ENCODE data around the gene WWOX.
"Not testable (repeated sequence)": the region's sequence is repeated elsewhere in the genome, so short reads cannot be mapped to it uniquely, and the experiment has no call there.

WWOX gene

DNA sequence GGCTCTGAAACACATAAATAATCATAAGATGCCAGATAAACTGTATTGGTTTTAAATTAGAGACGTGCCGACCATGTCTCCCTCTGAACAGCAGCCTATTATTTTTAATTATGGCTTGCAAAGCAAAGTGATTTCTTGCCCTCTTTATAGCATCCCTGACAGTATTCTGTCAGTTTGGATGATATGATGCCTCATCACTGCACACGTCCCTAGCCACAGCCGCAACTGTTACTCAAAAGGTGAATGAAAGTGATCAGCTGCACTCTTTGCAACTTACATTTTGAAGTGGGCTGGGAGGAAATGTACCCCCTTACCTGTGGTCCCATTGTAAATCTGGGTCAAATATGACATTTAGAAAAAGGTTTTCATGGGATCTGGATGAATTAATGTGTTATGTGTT, 1111.2 kb downstream of the WWOX start:
- DNase-seq, result no peak

DNA sequence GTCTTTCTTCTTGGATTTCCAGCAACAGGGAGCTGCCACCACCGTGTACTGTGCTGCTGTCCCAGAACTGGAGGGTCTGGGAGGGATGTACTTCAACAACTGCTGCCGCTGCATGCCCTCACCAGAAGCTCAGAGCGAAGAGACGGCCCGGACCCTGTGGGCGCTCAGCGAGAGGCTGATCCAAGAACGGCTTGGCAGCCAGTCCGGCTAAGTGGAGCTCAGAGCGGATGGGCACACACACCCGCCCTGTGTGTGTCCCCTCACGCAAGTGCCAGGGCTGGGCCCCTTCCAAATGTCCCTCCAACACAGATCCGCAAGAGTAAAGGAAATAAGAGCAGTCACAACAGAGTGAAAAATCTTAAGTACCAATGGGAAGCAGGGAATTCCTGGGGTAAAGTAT, 1112.1 kb downstream of the WWOX start:
- DNase-seq, result no peak

DNA sequence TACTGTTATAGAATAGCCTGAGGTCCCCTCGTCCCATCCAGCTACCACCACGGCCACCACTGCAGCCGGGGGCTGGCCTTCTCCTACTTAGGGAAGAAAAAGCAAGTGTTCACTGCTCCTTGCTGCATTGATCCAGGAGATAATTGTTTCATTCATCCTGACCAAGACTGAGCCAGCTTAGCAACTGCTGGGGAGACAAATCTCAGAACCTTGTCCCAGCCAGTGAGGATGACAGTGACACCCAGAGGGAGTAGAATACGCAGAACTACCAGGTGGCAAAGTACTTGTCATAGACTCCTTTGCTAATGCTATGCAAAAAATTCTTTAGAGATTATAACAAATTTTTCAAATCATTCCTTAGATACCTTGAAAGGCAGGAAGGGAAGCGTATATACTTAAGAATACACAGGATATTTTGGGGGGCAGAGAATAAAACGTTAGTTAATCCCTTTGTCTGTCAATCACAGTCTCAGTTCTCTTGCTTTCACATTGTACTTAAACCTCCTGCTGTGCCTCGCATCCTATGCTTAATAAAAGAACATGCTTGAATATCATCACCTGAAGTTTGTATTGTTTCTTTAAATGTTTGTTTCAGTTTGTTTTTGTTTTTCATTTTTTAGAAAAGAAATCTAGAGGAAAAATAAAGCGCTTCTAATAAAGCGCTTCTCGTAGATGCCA, 1112.8 kb downstream of the WWOX start:
- no peak for DNase-seq

DNA sequence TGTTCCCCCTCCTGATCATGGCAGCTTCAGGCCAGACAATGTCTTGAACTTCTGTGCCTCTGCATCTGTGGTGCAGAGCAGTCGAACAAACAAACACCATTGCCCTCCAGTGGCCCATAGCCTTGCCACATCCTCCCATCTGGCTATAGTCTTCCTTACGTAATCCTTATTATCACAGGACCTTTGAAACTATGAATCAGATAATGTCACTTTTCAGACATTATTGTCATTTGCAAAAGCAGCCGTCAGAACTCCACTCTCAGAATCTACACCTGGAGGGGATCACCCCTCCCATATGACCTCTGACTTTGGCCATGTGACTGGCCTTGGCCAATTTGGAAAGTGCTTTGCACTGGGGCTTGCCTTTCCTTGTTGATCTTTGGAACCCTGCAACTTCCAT, 1113.8 kb downstream of the WWOX start:
- DNase-seq, result no peak

DNA sequence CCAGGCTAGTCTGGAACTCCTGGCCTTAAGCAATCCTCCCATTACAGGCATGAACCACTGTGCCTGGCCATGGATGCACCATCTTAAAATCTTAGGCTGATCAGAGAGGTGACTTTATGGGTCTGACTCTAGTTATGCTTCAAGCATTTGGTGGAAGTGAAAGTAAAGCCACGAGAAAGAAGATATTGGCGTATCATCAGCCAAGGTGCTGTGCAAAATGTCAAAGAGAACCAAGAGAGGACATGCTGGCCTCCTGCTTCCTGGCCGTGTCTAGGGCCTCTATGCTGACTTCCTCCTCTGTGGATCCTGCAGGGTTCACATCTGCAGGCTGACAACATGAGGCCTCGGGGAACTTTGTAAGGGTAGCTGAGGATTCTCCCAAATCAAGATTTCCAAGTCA, 1115.8 kb downstream of the WWOX start:
- DNase-seq, result no peak

DNA sequence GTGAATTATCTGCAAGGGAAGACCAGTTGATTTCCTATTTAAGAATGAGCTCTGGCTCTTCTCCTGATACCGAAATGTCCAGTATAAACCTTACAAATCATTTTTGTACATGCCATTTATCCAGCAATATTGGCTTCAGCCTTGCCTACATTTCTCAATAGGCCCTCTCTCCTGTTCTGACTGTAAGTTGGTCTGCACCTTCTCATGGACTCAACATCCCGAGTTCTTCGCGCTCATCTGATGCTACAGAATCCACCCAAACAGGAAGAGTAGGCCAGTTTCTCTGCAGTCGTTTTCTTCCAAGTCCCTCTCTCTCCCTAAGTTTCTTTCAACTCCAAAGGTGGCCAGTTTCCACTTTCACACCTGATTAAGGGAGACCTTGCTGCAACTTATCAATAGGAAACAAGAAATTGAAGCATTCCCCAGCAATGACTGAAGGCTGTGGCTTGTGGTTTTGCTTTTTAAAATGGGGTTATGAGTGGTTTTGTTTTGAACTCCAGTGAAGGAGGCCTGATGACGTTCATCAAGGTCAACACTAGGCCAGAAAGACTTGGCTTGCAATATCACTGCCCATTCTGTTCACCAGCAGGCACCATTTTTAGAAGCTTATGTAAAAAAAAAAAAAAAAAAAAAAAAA, 1118.0 kb downstream of the WWOX start:
- DNase-seq, result no peak

DNA sequence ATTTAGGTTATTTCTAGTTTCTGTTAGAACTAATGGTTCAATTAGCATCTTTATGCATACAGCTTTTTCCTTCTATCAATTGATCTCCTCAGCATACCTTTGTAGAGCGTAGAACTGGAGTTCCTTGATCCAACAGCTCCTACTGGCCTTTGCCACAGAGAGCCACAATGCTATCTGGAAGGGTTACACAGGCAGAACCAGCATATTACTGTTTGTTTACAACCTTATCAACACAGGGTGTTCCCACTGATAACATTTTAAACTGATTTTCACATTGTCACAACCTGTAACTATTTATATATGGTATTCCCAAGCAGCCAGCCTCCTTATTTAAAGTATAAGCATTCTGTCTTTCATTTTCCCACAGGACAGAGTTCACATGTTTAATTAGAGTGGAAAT, 1118.9 kb downstream of the WWOX start:
- no peak for DNase-seq

DNA sequence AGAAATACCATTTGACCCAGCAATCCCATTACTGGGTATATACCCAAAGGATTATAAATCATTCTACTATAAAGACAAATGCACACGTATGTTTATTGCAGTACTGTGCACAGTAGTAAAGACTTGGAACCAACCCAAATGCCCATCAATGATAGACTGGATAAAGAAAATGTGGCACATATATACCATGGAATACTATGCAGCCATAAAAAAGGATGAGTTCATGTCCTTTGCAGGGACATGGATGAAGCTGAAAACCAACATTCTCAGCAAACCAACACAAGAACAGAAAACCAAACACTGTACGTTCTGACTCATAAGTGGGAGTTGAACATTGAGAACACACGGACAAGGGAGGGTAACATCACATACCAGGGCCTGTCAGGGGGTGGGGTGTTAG, 1126.5 kb downstream of the WWOX start:
- DNase-seq, result not testable (repeated sequence)

DNA sequence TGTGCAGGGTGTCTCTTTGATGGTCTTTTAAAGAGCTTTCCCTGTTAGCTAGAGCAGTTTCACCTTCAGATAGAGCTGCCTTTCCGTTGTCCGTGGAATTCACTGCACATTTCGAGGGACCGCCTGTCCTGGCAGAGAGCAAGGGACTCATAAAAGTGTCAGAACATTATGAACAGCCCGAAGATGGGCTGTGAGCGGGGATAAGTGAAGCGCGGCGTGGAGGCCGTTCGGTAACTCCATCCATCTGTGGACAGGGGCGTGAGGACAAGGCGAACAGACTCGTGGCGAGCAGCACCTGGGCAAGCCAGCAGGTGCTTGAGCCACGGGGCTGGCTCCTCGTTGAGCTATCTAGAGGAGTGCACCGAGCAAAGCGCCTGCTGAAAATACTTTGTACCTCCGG, 1129.9 kb downstream of the WWOX start:
- no peak for DNase-seq

DNA sequence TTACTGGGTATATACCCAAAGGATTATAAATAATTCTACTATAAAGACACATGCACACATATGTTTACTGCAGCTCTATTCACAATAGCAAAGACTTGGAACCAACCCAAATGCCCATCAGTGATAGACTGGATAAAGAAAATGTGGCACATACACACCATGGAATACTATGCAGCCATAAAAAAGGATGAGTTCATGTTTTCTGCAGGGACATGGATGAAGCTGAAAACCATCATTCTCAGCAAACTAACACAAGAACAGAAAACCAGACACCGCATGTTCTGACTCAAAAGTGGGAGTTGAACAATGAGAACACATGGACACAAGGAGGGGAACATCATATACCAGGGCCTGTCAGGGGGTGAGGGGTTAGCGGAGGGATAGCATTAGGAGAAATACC, 1146.2 kb downstream of the WWOX start:
- DNase-seq, result not testable (repeated sequence)

DNA sequence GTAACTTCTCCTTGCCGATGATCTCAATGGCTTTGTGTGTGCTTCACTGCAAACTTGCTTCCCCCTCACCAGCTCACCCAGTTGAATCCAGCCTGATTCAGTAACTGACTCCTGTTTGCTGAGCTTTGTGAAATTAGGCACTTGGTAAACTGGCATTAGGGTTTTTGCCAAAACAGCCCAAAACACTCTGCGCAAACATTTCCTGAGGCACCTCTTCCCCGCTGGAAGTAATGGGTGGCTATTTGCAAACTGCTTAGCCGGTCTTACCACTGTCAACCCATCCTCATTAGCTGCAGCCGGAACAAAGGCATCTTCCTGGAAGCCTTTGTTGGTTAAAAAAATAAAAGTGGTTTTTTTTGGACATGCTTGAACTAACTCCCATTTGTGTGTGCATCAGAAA, 1147.9 kb downstream of the WWOX start:
- DNase-seq, result no peak

DNA sequence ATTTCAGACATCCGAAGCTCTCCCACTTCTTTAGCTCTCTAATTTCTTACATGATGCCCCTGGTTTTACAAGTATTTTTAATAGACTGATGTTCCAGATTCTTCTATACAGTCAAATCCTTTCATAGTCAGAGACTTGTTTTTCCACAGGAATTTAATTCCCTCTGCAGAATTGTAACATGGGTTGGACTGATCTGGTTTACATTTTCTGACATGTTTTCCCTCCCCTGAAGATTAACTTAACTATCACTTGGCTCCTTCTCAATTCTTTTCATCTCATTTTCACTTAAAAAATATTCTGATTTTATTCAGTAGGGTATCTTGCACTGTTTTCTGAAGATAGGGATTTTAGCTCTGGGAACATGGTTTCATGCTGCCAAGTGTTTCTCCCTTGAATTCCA, 1148.9 kb downstream of the WWOX start:
- no peak for DNase-seq

DNA sequence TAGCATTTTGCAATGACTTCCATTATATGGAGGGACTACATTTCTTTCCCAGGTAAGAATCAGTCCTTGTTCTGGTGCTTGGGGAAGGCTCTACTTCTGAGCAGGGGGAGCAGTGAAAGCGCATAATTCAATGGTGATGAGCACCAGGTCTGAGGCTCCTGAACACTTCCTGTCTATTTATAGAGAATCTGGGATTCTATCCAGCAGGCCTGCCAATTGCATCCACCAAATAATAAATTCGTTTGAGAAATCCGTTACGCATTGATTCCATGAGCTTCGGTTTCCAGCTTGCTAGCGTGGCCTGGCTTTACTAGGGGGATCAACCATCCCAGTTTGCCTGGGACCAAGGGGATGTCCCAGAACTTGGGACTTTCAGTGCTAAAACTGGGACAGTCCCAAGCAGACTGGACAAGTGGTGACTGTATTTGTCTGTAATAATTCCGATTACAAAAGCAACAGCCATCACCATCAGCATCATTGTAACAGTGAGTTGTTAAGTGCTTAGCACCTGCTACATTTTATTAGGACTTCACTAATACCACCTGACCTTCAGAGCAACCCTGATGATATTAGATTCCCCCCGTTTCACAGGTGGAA, 1151.1 kb downstream of the WWOX start:
- DNase-seq, result no peak

DNA sequence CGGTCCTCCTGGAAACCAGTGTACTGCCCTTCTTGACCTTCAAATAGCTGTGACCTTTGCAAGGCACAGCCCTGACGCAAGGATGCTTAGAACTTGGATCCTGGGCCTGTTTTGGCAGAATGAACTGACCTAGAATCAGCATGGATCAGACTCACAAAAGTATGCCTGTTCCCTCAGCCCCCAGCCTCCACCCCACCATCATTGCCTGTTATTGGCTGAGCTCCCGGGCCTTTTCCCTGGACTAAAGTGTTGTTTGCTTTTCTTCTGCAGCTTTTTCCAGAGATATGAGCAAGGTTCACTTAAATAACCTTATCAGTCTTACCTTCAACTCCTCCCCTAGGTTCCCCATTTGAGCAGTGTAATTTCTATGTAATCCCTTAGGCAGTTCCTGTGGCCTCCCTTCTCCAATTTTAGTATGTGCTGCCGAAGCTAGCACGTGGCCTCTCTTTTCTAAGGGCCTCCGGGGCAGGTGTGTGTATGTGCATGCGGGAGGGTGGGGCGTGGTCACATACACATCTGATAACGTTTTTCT, 1153.7 kb downstream of the WWOX start:
- no peak for DNase-seq

DNA sequence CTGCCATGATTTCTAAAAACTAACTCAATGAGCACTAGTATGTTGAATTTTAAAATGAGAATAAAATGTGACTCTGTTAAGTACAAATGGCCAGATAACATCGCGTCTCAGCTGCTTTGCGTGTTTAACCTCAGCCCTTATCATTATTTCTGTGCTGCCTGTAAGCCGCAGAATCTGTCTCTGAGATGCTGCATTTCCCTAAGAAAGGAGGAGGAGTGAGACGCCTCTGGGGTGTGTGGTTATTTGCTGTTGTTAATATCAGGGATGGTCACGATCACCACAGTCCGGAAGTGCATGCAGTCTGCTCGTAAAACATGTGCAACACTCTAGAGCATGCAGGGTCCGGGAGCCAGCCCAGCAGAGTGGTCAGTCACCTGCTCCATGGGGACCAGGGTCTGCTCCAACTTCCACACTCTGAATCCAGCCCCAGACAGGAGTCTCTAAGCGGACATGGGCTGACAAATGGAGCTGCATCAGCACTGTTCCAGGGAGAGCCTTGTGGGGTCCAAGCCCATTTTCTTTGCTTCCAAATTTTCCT, 1158.6 kb downstream of the WWOX start:
- DNase-seq, result no peak

DNA sequence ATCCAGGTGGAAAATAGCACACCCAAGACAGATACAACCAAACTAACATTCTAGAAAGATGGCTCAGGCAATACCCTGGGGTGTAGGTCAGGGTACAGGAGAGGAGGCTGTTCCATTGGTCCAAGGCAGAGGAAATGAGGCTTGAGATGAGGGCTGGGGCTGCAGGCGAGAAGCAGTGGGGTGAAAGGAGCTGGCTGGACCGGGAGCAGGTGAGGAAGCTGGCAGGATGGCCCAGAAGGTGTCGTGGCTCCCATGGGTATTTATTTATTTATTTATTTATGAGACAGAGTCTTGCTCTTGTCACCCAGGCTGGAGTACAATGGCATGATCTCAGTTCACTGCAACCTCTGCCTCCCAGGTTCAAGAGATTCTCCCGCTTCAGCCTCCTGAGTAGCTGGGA, 1161.4 kb downstream of the WWOX start:
- not testable (repeated sequence) for DNase-seq

DNA sequence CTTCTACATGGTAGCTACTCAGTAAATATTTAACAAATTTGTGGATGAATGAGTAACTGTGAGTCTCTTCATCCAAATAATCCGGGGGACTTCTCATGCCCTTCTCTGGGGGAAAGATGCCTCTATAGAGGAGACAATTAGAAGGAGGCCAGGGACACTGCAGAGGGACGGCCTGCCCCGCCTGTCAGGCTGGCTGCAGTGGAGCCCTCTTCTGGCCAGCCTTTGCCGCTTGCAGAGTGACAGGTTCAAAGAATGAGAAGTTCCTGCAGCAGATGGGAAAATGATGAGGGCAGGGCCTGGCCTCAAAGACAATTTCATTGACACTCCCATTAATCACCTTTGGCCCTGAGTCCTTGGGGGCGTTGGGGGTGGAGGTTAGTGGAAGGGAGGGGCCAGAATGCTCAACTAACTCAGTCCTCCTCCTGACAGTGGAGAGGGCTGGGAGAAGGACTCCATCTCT, 1162.1 kb downstream of the WWOX start:
- DNase-seq, result no peak

DNA sequence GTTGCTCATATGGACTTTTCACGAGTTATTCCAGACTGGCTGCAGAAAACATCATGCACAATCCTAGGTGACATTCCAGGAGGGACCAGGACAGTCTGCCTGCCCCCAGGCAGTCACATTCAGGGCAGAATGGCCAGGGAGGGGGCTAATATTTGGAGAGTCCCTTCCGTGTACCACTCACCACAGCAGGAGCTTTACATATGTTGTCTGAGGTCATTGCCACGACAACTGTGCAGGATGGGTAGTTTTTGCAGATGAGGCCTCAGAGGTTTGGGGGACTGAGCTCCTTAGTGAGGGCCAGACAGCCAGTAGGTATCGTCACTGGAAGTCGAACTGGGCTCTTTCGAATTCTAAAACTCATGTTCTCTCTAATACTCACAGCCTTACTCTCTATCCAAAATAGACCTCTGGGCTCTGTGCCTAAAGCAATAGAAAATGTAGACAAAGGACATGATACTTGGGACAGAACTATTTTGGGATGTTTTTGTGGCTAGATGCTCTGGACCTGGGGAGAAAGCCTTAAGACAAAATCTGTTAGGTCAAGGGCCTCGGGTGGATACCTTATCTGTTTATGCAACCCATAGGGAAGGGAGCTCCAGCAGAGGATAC, 1162.6 kb downstream of the WWOX start:
- DNase-seq, result no peak
